HepG2 (cell line): Measurements from ENCODE around the gene NCOA6. TPM values are rescaled to one million over a fixed set of nuclear protein-coding genes. Genes with fewer than 3 reads are reported as not detected.

Experiments used
- ARID2 ChIP-seq: sonication (generic); formaldehyde crosslinking; IDR thresholded peaks from 2 replicates; pipeline ENCODE4 v1.8.1; 2022; ENCODE audit warnings: mild to moderate bottlenecking, missing genetic modification reagents, borderline replicate concordance
- ATRX ChIP-seq: sonication (generic); formaldehyde crosslinking; IDR thresholded peaks from 2 replicates; pipeline ENCODE4 v1.4.0; 2020; ENCODE audit warnings: missing genetic modification reagents, borderline replicate concordance
- GTF3A ChIP-seq: sonication (generic); formaldehyde crosslinking; conservative IDR thresholded peaks from 2 replicates; pipeline ENCODE4 v1.4.0; 2020; ENCODE audit warnings: mild to moderate bottlenecking, missing genetic modification reagents
- KLF12 ChIP-seq: sonication (generic); formaldehyde crosslinking; IDR thresholded peaks from 2 replicates; pipeline ENCODE4 v1.4.0; 2020; ENCODE audit warnings: missing genetic modification reagents, borderline replicate concordance
- LCORL ChIP-seq, 2 experiments: fragments of 450-650 bp in 1 of 2; sonication (generic) in 1 of 2; formaldehyde crosslinking in 1 of 2; IDR thresholded peaks; 2 replicates each; pipeline versions ENCODE4 v1.5.0 to v1.6.1; 2017 to 2020; ENCODE audit warnings: antibody characterized with exemption in 1 of 2, missing genetic modification reagents in 1 of 2
- MED8 ChIP-seq: sonication (generic); formaldehyde crosslinking; IDR thresholded peaks from 2 replicates; pipeline ENCODE4 v1.8.1; 2023; ENCODE audit warnings: mild to moderate bottlenecking, missing genetic modification reagents; ENCODE audit not compliant: insufficient replicate concordance
- MIER2 ChIP-seq: IDR thresholded peaks from 2 replicates; pipeline ENCODE4 v1.6.1; 2016; ENCODE audit warnings: missing biosample characterization, missing genetic modification reagents
- ZBTB21 ChIP-seq: sonication (generic); formaldehyde crosslinking; IDR thresholded peaks from 2 replicates; pipeline ENCODE4 v1.4.0; 2020; ENCODE audit warnings: missing genetic modification reagents
- ZBTB40 ChIP-seq, 2 experiments: fragments of 450-650 bp in 1 of 2; sonication (generic) in 1 of 2; formaldehyde crosslinking in 1 of 2; IDR thresholded peaks; 2 replicates each; pipeline versions ENCODE4 v1.6.1 to v1.8.0; 2016 to 2022; ENCODE audit warnings: antibody characterized with exemption in 1 of 2, mild to moderate bottlenecking in 1 of 2, missing genetic modification reagents in 1 of 2
- ZNF367 ChIP-seq: sonication (generic); formaldehyde crosslinking; IDR thresholded peaks from 2 replicates; pipeline ENCODE4 v1.4.0; 2020; ENCODE audit warnings: missing genetic modification reagents, borderline replicate concordance
- ZNF687 ChIP-seq: sonication (generic); formaldehyde crosslinking; IDR thresholded peaks from 2 replicates; pipeline ENCODE4 v1.5.1; 2020; ENCODE audit warnings: mild to moderate bottlenecking, missing genetic modification reagents, moderate library complexity
- ZNF713 ChIP-seq: sonication (generic); formaldehyde crosslinking; IDR thresholded peaks from 2 replicates; pipeline ENCODE4 v1.4.0; 2020; ENCODE audit warnings: mild to moderate bottlenecking, missing genetic modification reagents
- polyA plus RNA-seq, 8 experiments: library from polyadenylated mRNA; depleted of rRNA in 3 of 8; stranded (reverse) in 7 of 8; unstranded in 1 of 8; fragments of >200 nt; fragmentation: Illumina TruSeq in 4 of 8; extraction: Trizol in 4 of 8; gene quantifications; 2 replicates each; pipeline versions ENCODE4 v1.2.1 to v1.2.3, GENCODE V29; 2011 to 2016; ENCODE audit warnings: low read depth in 4 of 8, missing spikeins in 1 of 8, mixed read lengths in 1 of 8; ENCODE audit not compliant: insufficient read depth in 1 of 8
- total RNA-seq, 5 experiments: library from RNA; depleted of rRNA; stranded (reverse); fragments of >200 nt; fragmentation: Illumina TruSeq; extraction: Trizol; gene quantifications; 2 replicates each; pipeline ENCODE4 v1.2.3, GENCODE V29; 2016; ENCODE audit warnings: low read depth in 1 of 5
- TF ChIP-seq, protein P1 (sequence below): sonication (generic); formaldehyde crosslinking; IDR thresholded peaks from 2 replicates; pipeline ENCODE4 v1.4.0; 2020; ENCODE audit warnings: mild to moderate bottlenecking, low read depth, missing genetic modification reagents

Gene NCOA6
- total and polyA plus RNA-seq, 2 of the 13 experiments (the other 11 are each of a cell fraction or from before 2014, with no cell fraction given), result 11.2 to 29.3 TPM

DNA sequence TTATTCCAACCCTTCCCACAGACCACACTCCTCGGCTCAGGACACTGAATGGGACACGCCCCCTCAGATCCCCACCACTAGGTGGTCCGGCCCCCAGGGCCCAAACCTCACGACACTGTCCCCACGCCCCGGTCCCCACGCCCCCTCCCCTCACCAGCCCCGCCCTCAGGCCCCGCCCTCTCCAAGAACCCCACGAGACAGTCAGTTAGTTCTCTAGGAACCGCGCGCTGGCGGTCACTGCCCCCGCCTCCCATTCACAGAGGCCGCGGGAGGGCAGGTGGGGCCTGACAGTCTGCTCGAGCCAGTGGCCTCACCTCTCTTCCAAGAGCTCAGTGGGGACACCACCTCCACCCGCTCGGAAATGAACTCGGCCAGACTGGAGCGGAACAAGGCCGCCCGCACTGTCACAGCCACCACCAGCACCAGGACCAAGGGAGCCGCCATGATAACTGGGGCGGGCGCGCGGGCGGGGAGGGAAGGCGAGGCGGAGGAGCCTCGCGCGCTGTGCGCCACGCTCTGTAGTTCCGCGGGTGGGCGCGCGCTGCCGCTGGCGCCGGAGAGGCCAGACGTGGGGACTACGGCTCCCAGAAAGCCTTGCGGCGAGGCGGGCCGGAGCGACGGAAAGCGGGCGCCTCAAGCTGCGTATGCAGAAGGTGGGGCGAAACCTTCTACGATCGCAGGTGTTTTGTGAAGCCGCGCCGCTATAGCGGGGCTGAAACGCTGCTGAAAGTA lies 148.6 kb downstream of the NCOA6 start, which contains the start of gene PIGU (continued):
- TF ChIP-seq ZBTB40 (IDR thresholded peaks at IDR 0.05), result no peak
- TF ChIP-seq ZBTB40 (CRISPR knock-in tag; IDR thresholded peaks at IDR 0.05), result peak; percentile 85
- TF ChIP-seq KLF12 (CRISPR knock-in tag), result peak; percentile 62; the same call in 1 of the 2 replicates
- TF ChIP-seq MED8, result peak; percentile 53
- TF ChIP-seq, protein P1, sequence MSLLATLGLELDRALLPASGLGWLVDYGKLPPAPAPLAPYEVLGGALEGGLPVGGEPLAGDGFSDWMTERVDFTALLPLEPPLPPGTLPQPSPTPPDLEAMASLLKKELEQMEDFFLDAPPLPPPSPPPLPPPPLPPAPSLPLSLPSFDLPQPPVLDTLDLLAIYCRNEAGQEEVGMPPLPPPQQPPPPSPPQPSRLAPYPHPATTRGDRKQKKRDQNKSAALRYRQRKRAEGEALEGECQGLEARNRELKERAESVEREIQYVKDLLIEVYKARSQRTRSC (CRISPR knock-in tag), result no peak
- no peak for TF ChIP-seq ATRX (CRISPR knock-in tag)
- no peak; the same call in 1 of the 2 replicates for TF ChIP-seq GTF3A (CRISPR knock-in tag)
- no peak for TF ChIP-seq ARID2 (CRISPR knock-in tag)
- TF ChIP-seq MIER2 (CRISPR knock-in tag), result no peak
- no peak for TF ChIP-seq LCORL (IDR thresholded peaks at IDR 0.05)
- peak; percentile 95 for TF ChIP-seq LCORL (CRISPR knock-in tag; IDR thresholded peaks at IDR 0.05)
- no peak; the same call in 1 of the 2 replicates for TF ChIP-seq ZNF367 (CRISPR knock-in tag)
- no peak for TF ChIP-seq ZBTB21
- peak; percentile 38; the same call in 1 of the 2 replicates for TF ChIP-seq ZNF713 (CRISPR knock-in tag)
- TF ChIP-seq ZNF687 (CRISPR knock-in tag), result peak; percentile 92
